Germinal center (tissue), 1 donor: ENCODE results near the gene ZRANB2.

ENCODE experiments used
- DNase-seq: peaks from one replicate; pipeline ENCODE4 v3.0.0; 2012; ENCODE audit warnings: mixed read lengths, low spot score

The ZRANB2 gene

GRCh38 chr1:71068325-71069240, 12.3 kb downstream of the ZRANB2 start:
- DNase-seq, result no peak

- no peak for DNase-seq
These were observed 26.0 kb downstream of the ZRANB2 start for GRCh38 chr1:71054791-71055190.

DNA sequence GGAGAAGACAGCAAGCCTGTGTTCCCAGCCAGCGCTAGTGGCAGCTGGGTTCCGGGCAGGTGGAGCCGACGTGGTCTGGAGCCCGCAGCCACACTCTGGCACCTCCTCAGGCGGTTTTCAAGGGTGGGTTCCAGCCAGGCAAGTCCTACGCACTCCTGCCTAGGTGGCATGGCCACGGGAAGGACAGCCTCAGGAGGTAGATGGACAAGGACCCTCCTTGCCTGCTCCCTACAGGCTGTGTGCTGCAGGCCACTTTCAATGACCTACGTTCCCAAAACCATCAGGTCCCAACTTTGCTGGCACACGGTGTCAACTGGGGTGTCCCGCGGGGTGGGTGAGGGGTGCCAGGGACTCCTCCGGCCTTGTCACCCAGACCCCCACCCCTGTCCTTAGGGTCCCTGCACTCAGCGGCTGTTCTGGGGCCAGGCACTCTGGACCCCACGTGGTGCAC, 26.5 kb downstream of the ZRANB2 start:
- no peak for DNase-seq

DNA sequence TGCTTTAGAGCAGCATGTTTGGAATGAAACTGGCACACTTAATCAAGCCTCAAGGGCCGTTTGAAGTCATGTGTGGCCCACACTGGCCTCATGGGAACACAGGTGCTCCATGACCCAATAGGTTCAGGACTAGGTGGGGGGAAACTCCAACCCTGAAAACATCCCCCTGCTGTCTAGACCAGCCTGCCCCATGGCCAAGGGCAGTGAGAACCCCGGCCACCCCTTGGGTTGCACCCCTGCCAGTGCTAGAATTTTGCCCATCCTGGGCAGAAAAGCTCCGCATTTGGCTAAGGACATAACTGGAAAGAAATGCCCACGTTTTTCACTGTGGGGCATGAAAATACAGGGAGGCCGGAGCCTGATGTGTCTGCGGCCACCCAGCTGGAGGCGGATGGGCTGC, 27.1 kb downstream of the ZRANB2 start:
- DNase-seq, result no peak

- no peak for DNase-seq
These were observed 27.7 kb downstream of the ZRANB2 start for GRCh38 chr1:71053146-71053545.

DNA sequence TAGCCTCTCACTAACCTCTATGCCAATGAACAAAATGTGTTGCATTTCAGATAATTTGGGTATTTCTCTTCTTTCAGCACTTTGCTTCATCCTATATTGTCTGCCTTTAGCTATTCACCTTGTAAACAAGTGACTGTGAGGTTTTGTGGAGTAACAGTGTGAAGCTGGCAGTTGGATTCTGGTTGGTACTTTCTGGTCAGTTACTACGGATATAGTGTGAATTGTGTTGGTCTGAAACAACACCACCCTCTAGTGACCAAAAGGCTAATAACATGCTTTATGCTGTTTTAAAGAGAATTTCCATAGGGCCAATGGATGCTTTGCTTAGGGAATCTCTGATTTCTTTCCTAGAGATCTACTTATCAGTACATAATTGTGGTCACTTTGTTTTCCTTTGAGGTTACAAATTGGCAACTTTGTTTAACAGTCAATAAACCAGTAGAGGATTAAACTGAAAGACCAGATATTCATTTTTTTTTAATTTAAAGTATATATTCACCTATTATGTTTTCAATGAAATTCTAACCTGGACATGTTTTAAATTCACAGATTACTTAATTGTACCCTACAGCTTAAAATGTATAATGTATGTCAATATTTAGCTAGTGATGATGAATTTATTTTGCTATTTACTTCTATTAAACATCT, 30.8 kb downstream of the ZRANB2 start:
- DNase-seq, result peak; percentile 47

- peak; percentile 30 for DNase-seq
These were observed 32.9 kb downstream of the ZRANB2 start, which contains the start of gene PTGER3 for GRCh38 chr1:71047635-71048607. Gene PTGER3 (minus strand): TSS chr1:71047816. CDS start chr1:71047577, 239 bp downstream.

DNA sequence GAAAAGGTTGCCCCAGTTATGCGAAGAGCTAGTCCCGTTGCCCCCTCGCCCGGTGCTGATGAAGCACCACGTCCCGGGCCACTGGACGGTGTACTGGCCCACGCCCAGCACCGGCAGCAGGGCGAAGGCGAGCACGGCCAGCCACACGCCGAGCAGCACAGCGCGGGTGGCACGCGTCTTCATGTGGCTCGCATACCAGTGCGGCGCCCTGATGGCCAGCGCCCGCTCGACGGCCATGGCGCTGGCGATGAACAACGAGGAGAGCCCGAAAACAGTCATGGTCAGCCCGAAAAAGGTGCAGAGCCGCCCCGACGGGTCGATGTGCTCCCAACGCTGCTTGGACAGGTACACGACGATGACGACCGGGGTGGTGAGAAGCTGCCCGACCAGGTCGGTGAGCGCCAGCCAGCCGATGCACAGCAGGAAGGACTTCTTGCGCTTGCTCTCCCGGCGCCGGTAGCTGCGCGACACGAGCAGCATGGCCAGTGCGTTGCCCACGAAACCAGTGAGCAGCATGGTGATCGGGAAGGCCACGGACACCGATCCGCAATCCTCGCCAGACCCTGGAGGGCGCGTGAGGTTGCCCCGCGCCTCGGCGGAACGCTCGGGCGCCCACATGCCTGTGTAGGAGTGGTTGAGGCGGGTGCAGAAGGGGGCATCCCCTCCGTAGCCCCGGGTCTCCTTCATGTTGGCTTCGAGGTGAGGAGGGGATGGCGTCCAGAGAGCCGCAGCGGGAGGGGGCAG, 33.8 kb downstream of the ZRANB2 start:
- DNase-seq, result peak; percentile 6

- DNase-seq, result no peak
These were observed 35.3 kb downstream of the ZRANB2 start for GRCh38 chr1:71045463-71046028.

DNA sequence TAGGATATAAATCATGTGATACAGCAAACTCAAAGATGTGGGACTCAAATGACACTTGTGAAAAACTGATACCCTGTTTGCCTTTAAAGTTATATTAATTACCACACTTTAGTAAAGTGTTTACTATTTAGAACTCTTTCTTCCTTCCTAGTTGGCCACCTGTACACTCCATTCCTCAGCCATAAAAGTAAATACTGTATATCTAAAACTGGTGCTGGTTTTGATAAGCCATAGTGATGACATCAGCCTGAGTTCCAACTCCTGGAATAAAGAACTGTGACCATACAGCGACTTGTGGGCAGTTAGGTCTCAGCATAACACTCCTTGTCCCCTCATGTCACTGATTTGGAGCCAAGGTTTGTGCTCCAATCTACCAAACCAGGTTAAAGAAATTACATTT, 36.0 kb downstream of the ZRANB2 start:
- no peak for DNase-seq

DNA sequence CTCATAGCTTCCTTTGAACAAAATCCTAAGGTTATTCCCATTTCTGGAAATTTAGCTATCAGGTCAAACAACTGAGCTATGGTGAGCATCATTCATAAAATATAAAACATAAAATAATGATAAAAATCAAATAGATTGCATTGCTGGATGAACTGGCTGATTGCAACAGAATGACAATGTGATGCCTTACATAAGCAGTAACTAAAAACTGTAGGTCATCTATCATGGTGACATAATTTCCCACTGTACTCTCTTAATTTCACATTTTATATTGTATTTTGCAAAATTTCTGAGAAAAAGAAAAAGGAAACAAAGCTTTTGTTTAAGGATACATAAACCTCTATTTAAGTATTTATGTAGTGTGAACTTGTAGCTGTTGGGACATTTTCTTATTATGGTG, 37.8 kb downstream of the ZRANB2 start:
- no peak for DNase-seq

GRCh38 chr1:71041806-71042205, 39.0 kb downstream of the ZRANB2 start:
- DNase-seq, result no peak

DNA sequence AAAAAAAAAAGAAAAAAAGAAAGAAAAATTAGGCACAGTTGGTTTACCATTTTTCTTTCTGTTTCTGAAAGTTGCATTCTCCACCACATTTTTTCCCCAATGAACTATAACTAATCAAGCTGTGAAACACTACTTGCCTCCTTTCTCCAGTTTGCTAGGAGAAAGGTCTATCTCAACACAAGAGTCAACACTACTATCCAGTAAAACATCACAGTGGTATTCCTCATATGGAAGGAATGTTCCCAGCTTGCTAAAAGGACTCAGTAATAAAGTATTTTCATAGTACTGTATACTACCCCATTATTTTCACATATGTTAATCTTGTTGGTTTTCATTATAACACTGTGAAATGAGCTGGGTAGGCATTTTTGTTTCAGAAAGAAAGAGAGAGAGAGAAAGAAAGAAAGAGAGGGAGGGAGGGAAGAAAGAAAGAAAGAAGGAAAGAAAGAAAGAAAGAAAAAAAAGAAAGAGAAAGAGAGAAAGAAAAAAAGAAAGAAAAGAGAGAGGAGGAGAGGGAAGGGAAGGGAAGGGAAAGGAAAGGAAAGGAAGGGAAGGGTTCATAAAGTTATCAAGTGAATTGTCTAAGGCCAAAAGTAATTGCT, 41.1 kb downstream of the ZRANB2 start:
- DNase-seq, result no peak

GRCh38 chr1:71038942-71039341, 41.9 kb downstream of the ZRANB2 start:
- DNase-seq, result no peak

- no peak for DNase-seq
These were observed 42.8 kb downstream of the ZRANB2 start for GRCh38 chr1:71037829-71038620.

DNA sequence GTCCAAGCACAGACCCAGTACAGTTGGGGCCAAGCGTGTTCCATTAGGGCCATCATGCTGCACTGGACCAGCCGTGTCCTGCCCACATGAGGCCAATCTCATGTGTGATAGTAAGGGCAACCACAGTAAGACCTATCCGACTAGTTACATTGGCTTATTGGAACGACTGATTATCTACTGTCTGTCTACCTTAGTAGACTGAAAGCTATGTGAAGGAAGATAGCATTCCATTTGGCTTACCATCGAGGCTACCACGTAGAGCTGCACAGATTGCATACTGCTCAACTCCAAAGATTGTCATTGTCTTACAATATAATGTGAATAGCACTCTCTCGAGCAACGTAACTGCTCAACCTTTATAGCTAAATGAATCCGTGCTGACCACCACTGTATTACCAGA, 43.8 kb downstream of the ZRANB2 start:
- no peak for DNase-seq

- DNase-seq, result no peak
These were observed 47.7 kb downstream of the ZRANB2 start for GRCh38 chr1:71033136-71033535.

DNA sequence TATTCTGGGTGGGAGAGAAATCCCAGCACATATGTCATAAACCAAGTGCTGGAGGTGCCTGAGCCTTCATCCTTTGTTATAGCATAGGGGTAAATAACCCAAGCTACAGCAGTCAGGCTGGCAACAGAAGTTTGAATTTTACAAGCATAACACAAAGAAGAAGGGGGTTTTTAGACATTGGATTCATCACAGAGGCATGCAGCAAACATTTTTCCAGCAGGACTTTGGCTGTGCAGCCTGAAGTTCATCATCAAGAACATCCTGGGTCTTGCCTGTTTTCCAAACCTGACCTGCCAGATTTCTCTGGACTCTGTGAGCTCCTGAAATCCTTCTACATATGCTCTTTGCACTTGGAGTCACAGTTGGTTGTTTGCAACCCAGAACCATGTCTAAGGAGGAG, 49.4 kb downstream of the ZRANB2 start:
- no peak for DNase-seq

DNA sequence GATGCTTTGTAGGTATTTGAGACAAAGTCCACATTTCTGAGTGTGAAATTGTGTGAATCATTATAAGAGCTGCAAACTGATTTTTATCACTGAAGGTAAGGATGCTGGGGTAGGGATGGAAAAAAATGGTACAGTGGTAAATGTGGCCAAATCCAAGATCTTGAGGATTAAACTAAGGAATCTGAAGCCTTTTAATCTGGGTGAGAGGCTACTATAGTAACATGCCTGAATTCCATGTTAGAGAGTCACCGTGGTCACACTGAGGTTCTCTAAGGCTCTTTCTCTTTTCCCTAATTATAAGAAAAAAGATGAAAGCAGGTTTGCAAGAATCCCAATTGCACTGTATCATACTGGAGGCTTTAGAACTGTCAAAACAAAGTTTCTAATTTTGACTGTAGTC, 50.8 kb downstream of the ZRANB2 start:
- DNase-seq, result no peak

- DNase-seq, result no peak
These were observed 51.9 kb downstream of the ZRANB2 start for GRCh38 chr1:71028981-71029380.
